NCI-H1694 (cell line): Measurements from ENCODE around the gene TBL1XR1.
A peak's percentile ranks its signal among the peaks of the same experiment; 100 is the strongest.

Source experiments
- DNase-seq: peaks from one replicate; lab custom pipeline; 2025; lab: John Stamatoyannopoulos, UW

The TBL1XR1 gene

GRCh38 chr3:177197041-177197726, at the start of gene TBL1XR1:
Gene TBL1XR1, minus strand, starts transcription at chr3:177197482. Its CDS starts 132,505 bp downstream, at chr3:177064977.
- DNase-seq: peak; percentile 81

- no peak for DNase-seq
Measured at GRCh38 chr3:177245250-177245649, 48.0 kb upstream of the TBL1XR1 start.

DNA sequence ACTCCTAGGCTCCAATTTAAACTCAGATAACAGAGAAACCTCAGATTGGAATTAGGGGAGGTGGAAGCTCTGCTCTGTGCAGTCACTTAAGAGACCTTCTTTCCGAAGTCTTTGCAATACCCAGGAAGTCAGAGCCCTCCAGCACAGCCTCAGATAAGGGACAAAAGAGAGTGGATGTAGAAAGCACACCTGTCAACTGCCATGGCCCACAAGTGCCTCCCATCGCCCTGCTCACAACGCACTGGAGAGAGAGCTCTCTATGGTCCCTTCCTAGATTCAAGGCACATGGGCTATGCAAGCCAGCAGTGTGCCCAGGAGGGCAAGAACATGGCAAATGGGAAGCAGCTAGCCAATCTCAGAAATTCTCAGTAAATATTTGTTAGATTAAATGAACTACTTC, 47.3 kb upstream of the TBL1XR1 start:
- DNase-seq: no peak

- DNase-seq: no peak
Measured at GRCh38 chr3:177238686-177239216, 41.5 kb upstream of the TBL1XR1 start.

GRCh38 chr3:177237206-177237605, 39.9 kb upstream of the TBL1XR1 start:
- DNase-seq: no peak

DNA sequence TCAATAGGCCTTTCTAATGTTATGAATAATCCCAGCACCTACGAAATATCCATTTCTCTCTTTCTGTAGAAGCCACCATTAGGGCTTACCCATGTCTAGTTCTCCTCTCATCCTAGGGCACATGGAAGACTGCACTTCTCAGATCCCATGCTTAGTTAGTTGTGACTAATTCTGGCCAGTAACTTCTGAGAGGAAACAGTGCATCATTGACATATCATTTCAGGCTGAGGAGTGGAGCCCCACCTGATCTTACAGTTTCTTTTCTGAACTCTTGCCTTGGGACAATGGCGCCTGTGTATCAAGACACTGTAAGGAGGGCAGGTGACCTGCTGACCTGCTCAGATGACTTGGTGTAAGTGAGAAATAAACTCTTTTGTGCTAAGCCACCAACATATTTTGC, 39.4 kb upstream of the TBL1XR1 start:
- no peak for DNase-seq

DNA sequence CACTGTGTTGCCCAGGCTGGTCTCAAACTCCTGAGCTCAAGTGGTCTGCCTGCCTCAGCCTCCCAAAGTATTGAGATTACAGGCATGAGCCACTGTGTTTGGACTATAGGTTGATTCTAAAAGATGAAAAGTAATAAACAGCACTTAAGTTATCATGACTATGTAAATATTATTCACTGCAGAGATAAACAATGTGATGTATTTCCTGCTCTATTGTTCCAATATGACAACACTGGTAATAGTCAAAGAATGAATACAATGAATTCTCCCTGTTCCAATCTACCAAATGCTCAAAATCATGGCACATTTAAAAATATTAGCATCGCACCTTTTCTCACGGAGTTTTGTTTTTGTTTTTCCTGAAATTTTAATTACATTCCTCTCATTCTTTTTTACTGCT, 36.8 kb upstream of the TBL1XR1 start:
- no peak for DNase-seq

DNA sequence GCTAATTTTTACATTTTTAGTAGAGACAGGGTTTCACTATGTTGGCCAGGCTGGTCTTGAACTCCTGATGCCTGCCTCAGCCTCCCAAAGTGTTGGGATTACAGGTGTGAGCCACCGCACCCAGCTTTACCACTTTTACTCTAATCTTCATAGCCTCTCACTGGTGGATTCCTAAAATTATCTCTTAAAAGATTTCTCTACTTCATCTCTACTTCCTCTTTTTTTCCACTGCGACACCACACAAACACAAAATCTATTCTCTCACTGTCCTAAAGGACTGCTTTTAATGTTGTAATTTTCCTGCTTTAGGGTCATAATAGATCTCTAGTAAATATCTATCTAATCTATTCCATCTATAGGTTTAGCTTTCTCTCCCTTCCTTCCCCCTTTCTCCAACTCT, 34.0 kb upstream of the TBL1XR1 start:
- DNase-seq: no peak

- DNase-seq: no peak
Measured at GRCh38 chr3:177230641-177231040, 33.4 kb upstream of the TBL1XR1 start.

DNA sequence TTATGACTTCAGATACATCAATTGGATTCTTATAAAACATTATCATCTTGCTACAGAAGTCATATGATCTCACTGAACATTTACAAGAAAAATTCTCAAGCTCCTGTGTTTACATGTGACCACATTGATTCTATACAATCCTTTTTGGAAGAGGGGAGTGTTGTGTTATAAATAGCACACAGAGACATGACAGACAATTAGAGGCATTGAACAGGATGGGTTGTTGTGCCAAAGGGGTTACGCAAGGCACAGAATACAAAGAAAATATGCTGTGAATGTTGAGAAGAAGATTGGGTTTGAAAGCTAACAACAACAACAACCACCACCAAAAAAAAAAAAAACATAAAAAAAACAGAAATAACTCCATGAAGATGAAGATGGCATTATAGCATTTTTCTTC, 32.5 kb upstream of the TBL1XR1 start:
- DNase-seq: no peak

DNA sequence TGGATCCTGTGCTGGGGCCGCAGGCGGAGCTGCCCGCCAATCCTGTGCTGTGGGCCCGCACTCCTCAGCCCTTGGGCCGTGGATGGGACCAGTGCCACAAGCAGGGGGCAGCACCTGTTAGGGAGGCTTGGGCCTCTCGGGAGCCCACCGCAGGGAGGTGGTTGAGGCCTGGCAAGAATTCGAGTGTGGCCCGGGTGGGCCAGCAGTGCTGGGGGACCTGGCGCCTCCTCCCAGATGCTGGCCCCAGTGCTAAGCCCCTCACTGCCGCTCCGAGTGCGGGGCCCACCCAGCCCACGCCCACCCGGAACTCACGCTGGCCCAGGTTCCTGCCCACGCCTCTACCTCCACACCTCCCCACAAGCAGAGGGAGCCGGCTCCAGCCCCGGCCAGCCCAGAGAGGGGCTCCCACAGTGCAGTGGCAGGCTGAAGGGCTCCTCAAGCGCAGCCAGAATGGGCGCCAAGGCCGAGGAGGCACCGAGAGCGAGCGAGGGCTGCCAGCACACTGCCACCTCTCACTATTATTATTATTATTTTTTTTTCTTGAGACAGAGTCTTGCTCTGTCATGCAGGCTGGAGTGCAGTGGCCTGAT, 31.4 kb upstream of the TBL1XR1 start:
- DNase-seq: no peak

DNA sequence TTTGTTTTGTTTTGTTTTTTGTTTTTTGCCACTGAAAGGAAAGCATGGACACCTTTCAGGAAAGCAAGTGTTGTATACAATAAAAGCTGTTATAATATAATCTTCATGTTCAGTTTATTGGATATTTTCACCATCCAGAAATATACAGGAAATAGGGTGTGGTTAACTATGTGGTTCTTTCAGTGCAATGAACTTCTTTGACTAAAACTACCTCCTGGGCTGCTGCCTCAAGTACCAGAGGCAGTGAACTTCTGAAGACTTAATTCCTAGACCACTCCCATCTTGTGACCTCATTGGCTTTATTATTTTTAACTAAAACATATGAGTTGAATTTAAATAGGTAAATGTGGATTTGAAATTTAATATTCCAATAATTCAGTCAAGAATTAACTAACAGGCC, 27.1 kb upstream of the TBL1XR1 start:
- DNase-seq: no peak

- no peak for DNase-seq
Measured at GRCh38 chr3:177221744-177222143, 24.5 kb upstream of the TBL1XR1 start.

DNA sequence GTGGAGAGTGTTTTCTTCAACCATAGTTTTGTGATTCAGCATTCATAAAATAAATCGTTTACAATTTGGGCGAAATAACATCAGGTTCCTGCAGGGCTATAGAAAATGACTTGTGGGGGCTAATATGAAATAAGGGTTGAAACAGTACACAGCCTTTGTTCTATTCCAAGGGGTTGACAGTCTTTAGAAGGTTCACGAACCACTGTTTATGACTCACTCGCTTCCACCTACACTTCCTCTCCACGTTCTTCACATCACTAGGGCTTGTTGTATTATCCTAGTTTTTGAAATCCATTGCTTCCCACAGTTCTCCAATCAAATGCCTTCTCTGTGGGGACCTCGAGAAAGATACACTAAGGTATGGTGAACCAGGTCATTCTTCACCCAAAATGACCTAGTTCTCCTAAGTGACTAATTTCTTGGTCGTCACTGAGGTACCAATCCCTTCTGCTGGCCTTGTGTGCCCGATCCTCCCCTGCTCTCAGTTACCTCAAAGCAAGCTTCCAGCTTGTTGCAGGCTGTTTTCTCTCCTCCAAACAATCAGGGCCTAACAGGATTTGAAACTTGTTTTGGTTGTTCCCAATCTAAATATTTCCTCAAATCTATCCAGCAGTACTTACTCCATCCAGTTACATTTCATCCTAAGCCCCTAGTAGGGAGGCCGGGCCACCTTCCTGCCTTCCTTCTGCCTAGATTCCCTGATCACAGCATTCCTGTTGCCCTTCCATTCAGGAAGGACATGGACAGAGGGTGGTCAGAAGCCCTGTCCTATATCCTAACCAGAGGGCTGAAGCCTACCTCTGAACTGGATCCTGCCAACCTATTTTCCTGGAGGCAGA, 23.1 kb upstream of the TBL1XR1 start:
- DNase-seq: no peak

DNA sequence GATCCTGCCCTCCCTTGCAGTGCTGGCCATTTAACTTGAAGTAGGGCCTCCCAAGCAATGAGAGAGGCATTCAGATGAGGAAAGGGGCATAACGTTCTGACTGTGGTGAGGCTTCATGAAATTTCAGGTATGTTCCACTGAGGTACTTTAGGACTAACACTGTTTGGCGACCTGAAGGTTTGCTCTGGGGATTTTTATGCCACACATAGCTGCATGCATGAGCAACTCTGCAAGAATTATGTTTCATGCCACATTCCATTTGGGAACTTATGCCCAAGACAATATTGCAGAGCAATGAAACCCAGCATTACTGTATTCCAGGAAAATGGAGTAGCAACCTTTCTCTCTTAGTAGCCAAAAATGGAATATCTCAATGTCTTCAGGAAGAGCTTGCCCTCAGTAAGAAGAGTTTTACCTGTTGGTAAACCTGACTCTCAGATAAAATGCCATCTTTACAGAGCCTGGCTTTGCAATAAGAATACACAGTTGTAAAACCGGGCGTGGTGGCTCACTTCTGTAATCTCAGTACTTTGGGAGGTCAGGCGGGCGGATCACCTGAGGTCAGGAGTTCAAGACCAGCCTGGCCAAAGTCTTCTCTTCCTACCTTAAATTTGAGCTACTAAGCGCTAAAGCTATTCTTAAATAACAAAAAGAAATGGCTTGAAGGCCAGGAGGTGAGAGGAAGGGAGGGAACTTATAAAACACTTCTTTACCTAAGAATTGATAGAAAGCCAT, 16.7 kb upstream of the TBL1XR1 start:
- no peak for DNase-seq

GRCh38 chr3:177212756-177213155, 15.5 kb upstream of the TBL1XR1 start:
- no peak for DNase-seq

DNA sequence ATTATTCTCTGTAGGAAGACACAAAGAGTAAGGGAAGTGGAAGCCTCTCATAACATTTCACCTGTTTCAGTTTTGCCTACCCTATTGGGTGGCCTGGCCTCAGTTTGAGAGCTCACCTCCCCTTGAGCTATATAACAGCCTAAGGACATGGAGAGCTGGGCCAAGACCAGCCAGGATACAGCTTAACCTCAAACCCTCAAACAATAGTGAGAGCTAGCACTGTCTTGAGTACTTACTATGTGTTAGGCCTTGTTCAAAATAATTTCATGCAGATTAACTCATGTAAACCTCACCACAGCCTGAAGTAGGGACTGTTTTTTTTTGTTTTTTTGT, 15.0 kb upstream of the TBL1XR1 start:
- DNase-seq: no peak

DNA sequence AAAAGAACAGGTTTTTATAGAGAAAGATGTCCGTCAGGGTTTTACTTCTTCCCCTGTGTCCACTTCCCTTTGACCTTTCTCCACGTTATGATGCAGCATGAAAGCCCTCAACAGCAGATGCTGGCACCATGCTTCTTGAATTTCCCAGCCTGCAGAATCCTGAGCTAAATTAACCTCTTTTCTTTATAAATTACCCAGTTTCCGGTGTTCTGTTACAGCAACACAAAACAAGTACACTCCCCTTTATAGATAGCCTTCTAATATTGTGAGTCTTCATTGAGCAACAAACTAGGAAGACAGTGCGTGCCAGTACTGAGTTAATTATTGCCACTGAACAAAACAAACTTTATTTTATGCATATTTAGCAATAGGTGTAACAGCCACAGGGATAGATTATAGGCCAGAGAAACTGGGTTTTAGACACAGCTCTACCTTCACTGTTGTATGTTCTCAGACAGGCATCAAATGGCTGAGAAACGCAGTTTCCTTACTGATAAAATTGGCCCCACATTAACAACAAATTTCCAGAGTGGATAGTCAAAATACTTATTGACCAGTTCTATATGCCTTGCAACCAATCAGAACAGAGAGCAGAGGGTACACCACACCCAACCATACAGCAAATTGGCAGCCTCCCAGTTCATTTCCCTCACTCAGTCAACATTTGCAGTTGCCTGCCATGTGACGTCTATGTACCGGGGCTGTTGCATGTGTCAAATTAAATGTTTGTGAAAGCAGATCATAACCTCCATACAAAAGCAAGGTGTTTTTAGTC, 14.4 kb upstream of the TBL1XR1 start:
- DNase-seq: no peak

GRCh38 chr3:177210744-177211502, 13.6 kb upstream of the TBL1XR1 start:
- DNase-seq: no peak

DNA sequence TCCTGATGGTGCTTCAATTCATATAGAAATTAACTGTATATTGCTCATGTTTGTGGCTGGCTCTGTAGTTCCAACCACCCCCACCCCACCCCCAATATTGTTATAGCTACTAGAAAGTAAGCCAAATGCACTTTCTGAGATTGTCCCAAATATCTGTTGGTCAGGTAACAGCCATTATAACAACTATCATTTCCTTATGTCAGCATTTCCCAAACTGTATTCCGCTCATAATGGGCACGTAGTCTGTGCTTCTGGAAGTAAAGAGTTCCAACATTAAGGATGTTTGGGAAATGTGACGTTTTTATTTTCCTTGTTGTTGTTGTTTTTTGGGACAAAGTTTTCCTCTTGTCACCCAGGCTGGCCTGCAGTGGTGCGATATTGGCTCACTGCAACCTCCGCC, 12.2 kb upstream of the TBL1XR1 start:
- no peak for DNase-seq

- DNase-seq: no peak
Measured at GRCh38 chr3:177208781-177209180, 11.5 kb upstream of the TBL1XR1 start.
